Parathyroid adenoma (tissue), 2 donors: ENCODE data around the gene UGT1A7.

Experiments
- H2AFZ ChIP-seq: fragments of 300-600 bp; sonication (generic); one replicate; pipeline ENCODE4 v1.7.0; 2017; ENCODE audit warnings: antibody characterized with exemption, mild to moderate bottlenecking
- H3K27ac ChIP-seq: fragments of 300-600 bp; sonication (generic); one replicate; pipeline ENCODE4 v1.7.0; 2017
- H3K27me3 ChIP-seq: fragments of 300-600 bp; sonication (generic); one replicate; pipeline ENCODE4 v1.7.0; 2017; ENCODE audit warnings: low read length; ENCODE audit not compliant: control insufficient read depth, insufficient read depth
- H3K36me3 ChIP-seq: fragments of 300-600 bp; sonication (generic); one replicate; pipeline ENCODE4 v1.7.0; 2017; ENCODE audit warnings: low read length; ENCODE audit not compliant: control insufficient read depth, insufficient read depth
- H3K4me1 ChIP-seq: fragments of 300-600 bp; sonication (generic); one replicate; pipeline ENCODE4 v1.7.0; 2017; ENCODE audit warnings: control low read depth
- H3K4me2 ChIP-seq: fragments of 300-600 bp; sonication (generic); one replicate; pipeline ENCODE4 v1.7.0; 2017; ENCODE audit warnings: low read length
- H3K4me3 ChIP-seq: fragments of 300-600 bp; sonication (generic); one replicate; pipeline ENCODE4 v1.7.0; 2017; ENCODE audit warnings: low read depth, low read length
- H3K79me2 ChIP-seq: fragments of 300-600 bp; sonication (generic); one replicate; pipeline ENCODE4 v1.7.0; 2017; ENCODE audit warnings: control low read depth
- H3K9ac ChIP-seq: fragments of 300-600 bp; sonication (generic); one replicate; pipeline ENCODE4 v1.7.0; 2017; ENCODE audit warnings: mild to moderate bottlenecking
- H3K9me3 ChIP-seq: fragments of 300-600 bp; sonication (generic); one replicate; pipeline ENCODE4 v1.7.0; 2017; ENCODE audit warnings: low read length; ENCODE audit not compliant: control insufficient read depth
- CTCF ChIP-seq: fragments of 300-600 bp; sonication (generic); IDR thresholded peaks from one replicate; pipeline ENCODE4 v1.7.0; 2017; ENCODE audit warnings: antibody characterized with exemption, mild to moderate bottlenecking
- donor health status: primary hyperparathyroidism.

Gene UGT1A7

GRCh38 chr2:233688341-233688740 lies 6.6 kb downstream of the UGT1A7 start:
- Histone ChIP-seq H3K36me3 (no peaks in the 10 kb centered on the region), H2AFZ (no peak overlapping the region), H3K27me3 (no peaks in the 10 kb centered on the region), H3K9ac (no peak overlapping the region), H3K4me1 (no peaks in the 10 kb centered on the region), H3K4me2 (no peak overlapping the region), H3K9me3 (no peaks in the 10 kb centered on the region), H3K79me2 (no peaks in the 10 kb centered on the region), H3K27ac (no peak overlapping the region), H3K4me3 (no peak overlapping the region)
- no peak for TF ChIP-seq CTCF

GRCh38 chr2:233689031-233689430 lies 7.3 kb downstream of the UGT1A7 start:
- H3K4me1 ChIP-seq = no peaks in the 10 kb centered on the region
- no peaks in the 10 kb centered on the region for H3K9me3 ChIP-seq
- no peak overlapping the region for H3K27ac ChIP-seq
- H2AFZ ChIP-seq = no peak overlapping the region
- no peak overlapping the region for H3K4me3 ChIP-seq
- no peaks in the 10 kb centered on the region for H3K79me2 ChIP-seq
- no peak overlapping the region for H3K4me2 ChIP-seq
- no peak overlapping the region for H3K9ac ChIP-seq
- H3K27me3 ChIP-seq = no peaks in the 10 kb centered on the region
- H3K36me3 ChIP-seq = no peaks in the 10 kb centered on the region
- TF ChIP-seq CTCF = no peak

GRCh38 chr2:233689501-233689900 lies 7.8 kb downstream of the UGT1A7 start:
- no peak overlapping the region for H3K4me3 ChIP-seq
- no peaks in the 10 kb centered on the region for H3K79me2 ChIP-seq
- no peak for TF ChIP-seq CTCF
- H3K9me3 ChIP-seq = no peaks in the 10 kb centered on the region
- no peaks in the 10 kb centered on the region for H3K36me3 ChIP-seq
- no peaks in the 10 kb centered on the region for H3K4me1 ChIP-seq
- H3K9ac ChIP-seq = no peak overlapping the region
- H3K4me2 ChIP-seq = no peak overlapping the region
- no peaks in the 10 kb centered on the region for H3K27me3 ChIP-seq
- no peak overlapping the region for H3K27ac ChIP-seq
- H2AFZ ChIP-seq = no peak overlapping the region

GRCh38 chr2:233690444-233690843 lies 8.7 kb downstream of the UGT1A7 start:
- H3K27ac ChIP-seq = no peak overlapping the region
- no peak overlapping the region for H2AFZ ChIP-seq
- H3K79me2 ChIP-seq = no peaks in the 10 kb centered on the region
- H3K9me3 ChIP-seq = no peaks in the 10 kb centered on the region
- no peak overlapping the region for H3K4me2 ChIP-seq
- no peaks in the 10 kb centered on the region for H3K4me1 ChIP-seq
- H3K36me3 ChIP-seq = no peaks in the 10 kb centered on the region
- H3K9ac ChIP-seq = no peak overlapping the region
- TF ChIP-seq CTCF = no peak
- no peaks in the 10 kb centered on the region for H3K27me3 ChIP-seq
- no peak overlapping the region for H3K4me3 ChIP-seq
